IPS DF 6.9 (cell line): ENCODE results near the gene URGCP.

Experiments used
- DNase-seq: peaks from one replicate; pipeline ENCODE4 v3.0.0-alpha.2; 2013; ENCODE audit warnings: low read depth, low spot score
- H3K27ac ChIP-seq: one replicate; pipeline ENCODE4 v1.5.1; 2013; ENCODE audit warnings: low read length, control low read depth
- H3K27me3 ChIP-seq: 2 replicates; pipeline ENCODE4 v1.6.1; 2013; ENCODE audit warnings: mild to moderate bottlenecking, low read length; ENCODE audit not compliant: control insufficient read depth, insufficient read depth
- H3K36me3 ChIP-seq: 2 replicates; pipeline ENCODE4 v1.6.1; 2013; ENCODE audit warnings: low read length; ENCODE audit not compliant: control insufficient read depth, insufficient read depth
- H3K4me1 ChIP-seq: 2 replicates; pipeline ENCODE4 v1.6.1; 2013; ENCODE audit warnings: low read length; ENCODE audit not compliant: control insufficient read depth, insufficient read depth
- H3K4me3 ChIP-seq: 2 replicates; pipeline ENCODE4 v1.5.1; 2013; ENCODE audit warnings: mild to moderate bottlenecking, low read length
- H3K9me3 ChIP-seq: 2 replicates; pipeline ENCODE4 v1.6.1; 2013; ENCODE audit warnings: low read length, inconsistent platforms; ENCODE audit not compliant: control insufficient read depth, insufficient read depth
- WGBS: extraction: QIAGEN DNeasy Blood & Tissue Kit; methylation state at CpG from one replicate; pipeline ENCODE4 v1.1.7; 2013; ENCODE audit warnings: mixed read lengths, missing lambda C conversion rate; ENCODE audit not compliant: insufficient read length, insufficient coverage; 5-methylcytosine and 5-hydroxymethylcytosine counted together

The URGCP gene

GRCh38 chr7:43872406-43873110 lies 33.8 kb downstream of the URGCP start:
- no peak for DNase-seq
- Histone ChIP-seq H3K27me3 (no peaks in the 10 kb centered on the region), H3K27ac (no peak overlapping the region), H3K36me3 (peaks cover 8% of the 10 kb centered on the region), H3K9me3 (no peaks in the 10 kb centered on the region), H3K4me3 (no peak overlapping the region), H3K4me1 (peaks cover 5% of the 10 kb centered on the region; the same call in 1 of the 2 replicates)
- no CpG with 5 or more reads among the region's 7 CpGs for WGBS

GRCh38 chr7:43871064-43871463 lies 35.3 kb downstream of the URGCP start:
- Histone ChIP-seq H3K36me3 (peaks cover 3% of the 10 kb centered on the region; the same call in 1 of the 2 replicates), H3K4me1 (peaks cover 5% of the 10 kb centered on the region; the same call in 1 of the 2 replicates), H3K27ac (no peak overlapping the region), H3K4me3 (no peak overlapping the region), H3K9me3 (no peaks in the 10 kb centered on the region), H3K27me3 (no peaks in the 10 kb centered on the region)
- no peak for DNase-seq
- WGBS = no CpG with 5 or more reads among the region's 3 CpGs

- Histone ChIP-seq H3K4me1 (peaks cover 5% of the 10 kb centered on the region; the same call in 1 of the 2 replicates), H3K27ac (no peak overlapping the region), H3K4me3 (no peak overlapping the region), H3K9me3 (no peaks in the 10 kb centered on the region), H3K27me3 (no peaks in the 10 kb centered on the region), H3K36me3 (peaks cover 3% of the 10 kb centered on the region; the same call in 1 of the 2 replicates)
- no peak for DNase-seq
- no CpG with 5 or more reads among the region's 4 CpGs for WGBS
Observed at GRCh38 chr7:43870316-43870715, 36.1 kb downstream of the URGCP start.

GRCh38 chr7:43869867-43870240 lies 36.5 kb downstream of the URGCP start:
- H3K27ac ChIP-seq = no peak overlapping the region
- peak overlapping the region; percentile 79; the same call in 1 of the 2 replicates for H3K4me3 ChIP-seq
- no peaks in the 10 kb centered on the region for H3K9me3 ChIP-seq
- no peak for DNase-seq
- WGBS = no CpG with 5 or more reads among the region's 13 CpGs
- peaks cover 5% of the 10 kb centered on the region; the same call in 1 of the 2 replicates for H3K4me1 ChIP-seq
- H3K36me3 ChIP-seq = peaks cover 3% of the 10 kb centered on the region; the same call in 1 of the 2 replicates
- H3K27me3 ChIP-seq = no peaks in the 10 kb centered on the region

GRCh38 chr7:43869006-43869866 lies 37.2 kb downstream of the URGCP start, which contains the start of gene MRPS24:
TSS of gene MRPS24 (minus strand) at chr7:43869517. CDS start at chr7:43869495, 22 bp downstream.
- peak; percentile 82 for DNase-seq
- Histone ChIP-seq H3K9me3 (no peaks in the 10 kb centered on the region), H3K4me1 (peaks cover 5% of the 10 kb centered on the region; the same call in 1 of the 2 replicates), H3K27ac (no peak within 1 kb of the TSS), H3K27me3 (no peaks in the 10 kb centered on the region), H3K36me3 (peaks cover 3% of the 10 kb centered on the region; the same call in 1 of the 2 replicates), H3K4me3 (peak within 1 kb of the TSS; percentile 79)
- no CpG with 5 or more reads among the region's 81 CpGs for WGBS

GRCh38 chr7:43868681-43869005 lies 37.8 kb downstream of the URGCP start:
- no CpG with 5 or more reads among the region's 6 CpGs for WGBS
- peaks cover 5% of the 10 kb centered on the region; the same call in 1 of the 2 replicates for H3K4me1 ChIP-seq
- H3K27ac ChIP-seq = no peak overlapping the region
- no peaks in the 10 kb centered on the region for H3K9me3 ChIP-seq
- H3K4me3 ChIP-seq = peak overlapping the region; percentile 79; the same call in 1 of the 2 replicates
- peaks cover 3% of the 10 kb centered on the region; the same call in 1 of the 2 replicates for H3K36me3 ChIP-seq
- DNase-seq = no peak
- H3K27me3 ChIP-seq = no peaks in the 10 kb centered on the region

- Histone ChIP-seq H3K9me3 (no peaks in the 10 kb centered on the region), H3K36me3 (peaks cover 3% of the 10 kb centered on the region; the same call in 1 of the 2 replicates), H3K27ac (no peak overlapping the region), H3K4me3 (no peak overlapping the region), H3K27me3 (no peaks in the 10 kb centered on the region), H3K4me1 (peaks cover 5% of the 10 kb centered on the region; the same call in 1 of the 2 replicates)
- no peak for DNase-seq
- WGBS = no CpG with 5 or more reads among the region's 7 CpGs
Observed at GRCh38 chr7:43868181-43868580, 38.2 kb downstream of the URGCP start.

- H3K36me3 ChIP-seq = peaks cover 3% of the 10 kb centered on the region; the same call in 1 of the 2 replicates
- H3K4me3 ChIP-seq = no peak overlapping the region
- no peak for DNase-seq
- H3K4me1 ChIP-seq = no peaks in the 10 kb centered on the region
- no peaks in the 10 kb centered on the region for H3K9me3 ChIP-seq
- H3K27ac ChIP-seq = no peak overlapping the region
- no CpG with 5 or more reads among the region's 3 CpGs for WGBS
- no peaks in the 10 kb centered on the region for H3K27me3 ChIP-seq
Observed at GRCh38 chr7:43865277-43865676, 41.1 kb downstream of the URGCP start.

- H3K9me3 ChIP-seq = no peaks in the 10 kb centered on the region
- H3K4me1 ChIP-seq = no peaks in the 10 kb centered on the region
- H3K4me3 ChIP-seq = no peak overlapping the region
- no peak for DNase-seq
- WGBS = no CpG with 5 or more reads among the region's 8 CpGs
- H3K36me3 ChIP-seq = peaks cover 3% of the 10 kb centered on the region; the same call in 1 of the 2 replicates
- H3K27me3 ChIP-seq = no peaks in the 10 kb centered on the region
- no peak overlapping the region for H3K27ac ChIP-seq
Observed at GRCh38 chr7:43864126-43864525, 42.3 kb downstream of the URGCP start.

GRCh38 chr7:43856996-43857395 lies 49.4 kb downstream of the URGCP start:
- DNase-seq = no peak
- no peaks in the 10 kb centered on the region for H3K9me3 ChIP-seq
- H3K27me3 ChIP-seq = no peaks in the 10 kb centered on the region
- WGBS = no CpG with 5 or more reads among the region's 1 CpG
- no peaks in the 10 kb centered on the region for H3K4me1 ChIP-seq
- H3K4me3 ChIP-seq = no peak overlapping the region
- H3K27ac ChIP-seq = no peak overlapping the region
- no peaks in the 10 kb centered on the region for H3K36me3 ChIP-seq
